Adrenal gland (tissue), 12 donors: Measurements from ENCODE around the gene NELFB. TPM values are rescaled to one million over a fixed set of nuclear protein-coding genes. Genes with fewer than 3 reads are reported as not detected.
A peak's percentile ranks its signal among the peaks of the same experiment; 100 is the strongest.

Experiments used
- DNase-seq, 7 donors: peaks; one replicate each; pipeline ENCODE4 v3.0.0-alpha.2; 2019 to 2020
- H3K27ac ChIP-seq, 5 donors: fragments of 200-600 bp; sonication (generic) in 4 of 5; 1 replicate in 3 of 5; 2 replicates in 2 of 5; pipeline versions ENCODE4 v1.5.1 to v1.8.0; 2016 to 2020; ENCODE audit warnings: mild to moderate bottlenecking in 1 of 5
- H3K27me3 ChIP-seq: fragments of 200-600 bp; 2 replicates; pipeline ENCODE4 v1.8.0; 2021
- H3K36me3 ChIP-seq, 2 donors: fragments of 200-600 bp; replicated peaks in 1 of 2; 1 replicate in 1 of 2; 2 replicates in 1 of 2; pipeline versions ENCODE4 v1.5.1 to v1.8.0; 2018 to 2022
- H3K4me1 ChIP-seq, 2 donors: fragments of 200-600 bp; replicated peaks in 1 of 2; 1 replicate in 1 of 2; 2 replicates in 1 of 2; pipeline versions ENCODE4 v1.5.1 to v1.8.0; 2018 to 2021
- H3K4me3 ChIP-seq, 4 donors: fragments of 200-600 bp; sonication (generic) in 3 of 4; one replicate each; pipeline ENCODE4 v1.5.1; 2016 to 2018
- H3K9me3 ChIP-seq, 3 donors: fragments of 200-600 bp; sonication (generic) in 1 of 3; replicated peaks in 1 of 3; 1 replicate in 2 of 3; 2 replicates in 1 of 3; pipeline versions ENCODE4 v1.5.1 to v1.8.0; 2016 to 2021
- POLR2A ChIP-seq, 2 donors: fragments of 450-650 bp; IDR thresholded peaks; one replicate each; pipeline ENCODE4 v1.6.1; 2017; ENCODE audit warnings: antibody characterized with exemption in 2 of 2, mild to moderate bottlenecking in 2 of 2, moderate library complexity in 1 of 2
- WGBS, 4 donors: extraction: QIAGEN DNeasy Blood & Tissue Kit in 2 of 4; methylation state at CpG; one replicate each; pipeline versions ENCODE4 v1.1.5 to v1.1.7; 2013 to 2017; 5-methylcytosine and 5-hydroxymethylcytosine counted together
- intact Hi-C, 2 donors: fragments of 100-400 bp; cut with DNase I; formaldehyde crosslinking; loops; one replicate each; pipeline versions ENCODE4 v1.14.1 to v1.15.0; 2022 to 2023
- polyA plus RNA-seq, 3 donors: library from polyadenylated mRNA; stranded (reverse); fragments of 200-250 nt in 2 of 3; fragments of 350-450 nt in 1 of 3; fragmentation: Illumina TruSeq in 1 of 3; extraction: RNeasy Lipid Tissue Mini Kit (QIAGEN cat#74804) in 1 of 3; gene quantifications; one replicate each; pipeline ENCODE4 v1.2.3, GENCODE V29; 2013 to 2014
- total RNA-seq, 9 donors: library from RNA; depleted of rRNA in 4 of 9; stranded (reverse); fragments of >200 nt in 4 of 9; fragments of 120-200 nt in 1 of 9; fragmentation: NEBNext Ultra II Directional in 1 of 9; extraction: Animal tissue kit (Norgen Biotek cat#: 25700) in 1 of 9; gene quantifications; one replicate each; pipeline versions ENCODE4 v1.1.0 to v1.2.4, GENCODE V29; 2013 to 2023
- TF ChIP-seq, protein P1 (sequence below), 6 experiments: fragments of 450-650 bp in 4 of 6; fragments of 200-600 bp in 2 of 6; sonication (generic) in 1 of 6; IDR thresholded peaks; 1 replicate in 5 of 6; 2 replicates in 1 of 6; pipeline versions ENCODE4 v1.5.1 to v1.8.0; 2016 to 2021; ENCODE audit warnings: antibody characterized with exemption in 6 of 6, mild to moderate bottlenecking in 2 of 6, moderate library complexity in 1 of 6
- donor health status: healthy with polysubstance abuse.
- donor health status: Bipolar disorder and iron deficiency.
- donor health status: DM: yes; HTN: yes; CAD: no.
- donor health status: DM: no; HTN: no; CAD: no.
- donor health status: DM: no; HTN: no; CAD: no.
- donor health status: DM: yes; HTN: yes; CAD: no.

NELFB gene
- total and polyA plus RNA-seq, 12 donors, result 10.9 to 56.3 (median 36.9) TPM

DNA sequence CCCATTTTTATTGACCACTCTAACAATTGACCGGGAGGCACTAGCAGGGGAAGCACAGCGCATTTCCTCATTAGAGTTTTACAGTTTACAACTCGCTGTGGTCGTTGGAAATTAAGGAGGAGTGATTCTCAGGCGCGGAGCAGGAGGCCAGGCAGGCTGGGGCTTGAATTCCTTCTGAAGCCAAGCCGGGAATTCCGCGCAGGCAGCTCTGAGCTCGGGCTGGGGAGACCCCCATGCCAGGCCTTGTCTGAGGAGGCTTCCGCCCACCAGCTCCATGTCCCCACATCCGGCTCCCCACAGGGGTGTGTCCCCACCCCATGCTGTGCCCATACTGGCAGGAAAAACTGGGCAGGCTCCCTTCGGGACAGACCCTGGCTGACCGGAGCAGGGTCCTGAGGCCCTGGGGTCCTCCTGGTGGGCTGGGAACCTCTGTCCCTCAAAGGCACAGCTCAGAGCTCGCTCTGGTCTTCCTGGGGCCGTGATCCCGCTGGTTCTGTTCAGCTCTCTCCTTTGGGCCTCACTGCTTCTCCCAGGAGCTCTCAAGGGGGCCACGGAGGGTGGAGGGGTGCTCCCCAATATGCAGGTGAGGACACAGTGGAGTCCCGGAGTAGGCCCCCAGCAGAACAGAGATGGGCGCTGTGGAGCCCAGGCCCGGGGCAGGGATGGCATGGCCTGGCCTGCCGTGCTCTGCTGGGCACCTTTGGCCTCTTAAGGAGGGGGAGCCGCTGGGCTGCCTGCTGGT lies 48.2 kb downstream of the NELFB start:
- Histone ChIP-seq H3K4me3 (peak overlapping the region in 1 of 4 donors; percentile 55), H3K27me3 (peaks cover 27% of the 10 kb centered on the region), H3K27ac (peak overlapping the region in 1 of 5 donors; percentile 48), H3K4me1 (peaks cover 7 to 38% of the 10 kb centered on the region in 2 donors), H3K36me3 (no peaks in the 10 kb centered on the region), H3K9me3 (no peaks in the 10 kb centered on the region)
- intact Hi-C loops, result no loop called here
- 69 to 78% (median 75%) methylated on average over 16 to 23 of the region's 23 CpGs for WGBS, 4 donors
- DNase-seq, result peak in 3 of 7 donors; percentile 10 to 24 (median 17)
- TF ChIP-seq, protein P1, sequence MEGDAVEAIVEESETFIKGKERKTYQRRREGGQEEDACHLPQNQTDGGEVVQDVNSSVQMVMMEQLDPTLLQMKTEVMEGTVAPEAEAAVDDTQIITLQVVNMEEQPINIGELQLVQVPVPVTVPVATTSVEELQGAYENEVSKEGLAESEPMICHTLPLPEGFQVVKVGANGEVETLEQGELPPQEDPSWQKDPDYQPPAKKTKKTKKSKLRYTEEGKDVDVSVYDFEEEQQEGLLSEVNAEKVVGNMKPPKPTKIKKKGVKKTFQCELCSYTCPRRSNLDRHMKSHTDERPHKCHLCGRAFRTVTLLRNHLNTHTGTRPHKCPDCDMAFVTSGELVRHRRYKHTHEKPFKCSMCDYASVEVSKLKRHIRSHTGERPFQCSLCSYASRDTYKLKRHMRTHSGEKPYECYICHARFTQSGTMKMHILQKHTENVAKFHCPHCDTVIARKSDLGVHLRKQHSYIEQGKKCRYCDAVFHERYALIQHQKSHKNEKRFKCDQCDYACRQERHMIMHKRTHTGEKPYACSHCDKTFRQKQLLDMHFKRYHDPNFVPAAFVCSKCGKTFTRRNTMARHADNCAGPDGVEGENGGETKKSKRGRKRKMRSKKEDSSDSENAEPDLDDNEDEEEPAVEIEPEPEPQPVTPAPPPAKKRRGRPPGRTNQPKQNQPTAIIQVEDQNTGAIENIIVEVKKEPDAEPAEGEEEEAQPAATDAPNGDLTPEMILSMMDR (IDR thresholded peaks at IDR 0.05), result no peak
- TF ChIP-seq POLR2A (IDR thresholded peaks at IDR 0.05), result no peak

DNA sequence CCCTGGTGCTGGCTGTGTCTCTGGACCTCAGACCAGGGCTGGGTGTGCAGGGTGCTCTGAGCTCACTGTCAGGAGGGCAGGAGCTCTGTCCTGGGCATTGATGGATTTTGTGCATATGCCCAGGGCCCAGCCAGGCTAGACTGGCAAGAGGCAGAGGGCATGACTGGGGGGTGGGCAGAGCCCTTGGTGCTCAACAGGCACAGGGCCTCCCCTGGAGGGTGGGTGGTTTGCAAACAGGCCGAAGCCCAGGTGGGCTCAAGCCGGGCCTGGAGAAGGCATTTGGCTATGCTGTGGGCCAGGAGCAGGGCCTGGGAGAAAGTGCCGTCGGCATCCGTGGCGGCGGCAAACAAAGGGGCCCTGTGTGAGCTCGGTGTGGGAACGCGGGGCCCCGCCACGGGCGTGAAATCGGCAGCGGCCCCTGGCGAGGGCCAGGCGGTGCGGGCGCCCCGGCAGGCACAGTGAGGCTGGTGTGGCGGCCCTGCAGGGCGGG lies 48.8 kb downstream of the NELFB start:
- no peaks in the 10 kb centered on the region for H3K36me3 ChIP-seq
- TF ChIP-seq POLR2A (IDR thresholded peaks at IDR 0.05), result no peak
- TF ChIP-seq, protein P1 (IDR thresholded peaks at IDR 0.05), result no peak
- intact Hi-C loops, result no loop called here
- H3K4me3 ChIP-seq, result no peak overlapping the region
- peak overlapping the region in 1 of 5 donors; percentile 86 for H3K27ac ChIP-seq
- peaks cover 26% of the 10 kb centered on the region for H3K27me3 ChIP-seq
- DNase-seq, result peak in 1 of 7 donors; percentile 19
- no peaks in the 10 kb centered on the region for H3K9me3 ChIP-seq
- H3K4me1 ChIP-seq, result peaks cover 7 to 38% of the 10 kb centered on the region in 2 donors
- WGBS, 4 donors, result 82 to 93% (median 89%) methylated on average over 20 to 22 of the region's 22 CpGs

DNA sequence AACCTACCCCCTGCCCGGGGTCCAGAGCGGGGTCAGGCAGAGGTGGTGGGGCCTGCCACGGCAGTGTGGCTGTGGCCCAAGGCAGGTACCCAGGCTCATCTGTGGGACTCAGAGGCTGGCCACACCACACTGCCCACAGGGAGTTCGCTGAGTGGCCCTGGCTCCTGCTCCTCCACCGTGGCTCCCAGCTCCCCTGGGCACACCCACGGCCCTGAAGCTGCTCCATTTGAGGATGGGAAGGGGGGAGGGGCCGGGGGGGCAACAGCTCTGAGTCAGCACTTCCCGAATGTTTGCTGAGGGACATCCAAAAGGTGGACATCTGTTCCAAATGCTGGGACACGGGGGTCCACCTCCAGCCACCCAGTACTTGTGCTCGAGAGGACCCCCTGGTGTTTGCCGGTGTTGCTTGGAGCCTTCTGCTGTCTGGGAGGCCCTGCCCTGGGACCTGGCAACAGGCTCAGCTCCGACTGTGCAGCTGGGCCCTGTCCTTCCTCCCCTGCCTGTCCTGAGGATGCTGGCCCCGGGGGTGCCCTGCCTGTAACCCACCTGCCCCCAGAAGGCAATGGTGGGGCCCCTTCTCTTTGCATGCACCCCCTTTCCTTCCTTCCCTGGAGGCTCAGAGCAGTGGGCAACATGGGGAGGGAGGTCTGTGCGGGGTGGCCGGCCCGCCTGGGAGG lies 49.4 kb downstream of the NELFB start:
- TF ChIP-seq, protein P1 (IDR thresholded peaks at IDR 0.05), result no peak
- no peak for TF ChIP-seq POLR2A (IDR thresholded peaks at IDR 0.05)
- intact Hi-C loops, result no loop called here
- peaks cover 20% of the 10 kb centered on the region for H3K27me3 ChIP-seq

More for the DNA sequence above, 49.4 kb downstream of the NELFB start:
- Histone ChIP-seq H3K4me1 (peaks cover 7 to 38% of the 10 kb centered on the region in 2 donors), H3K36me3 (no peaks in the 10 kb centered on the region), H3K27ac (peak overlapping the region in 1 of 5 donors; percentile 86), H3K9me3 (no peaks in the 10 kb centered on the region), H3K4me3 (no peak overlapping the region)
- WGBS, 4 donors, result 20 to 48% (median 43%) methylated on average over 4 to 16 of the region's 16 CpGs
- peak in 3 of 7 donors; percentile 10 to 24 (median 21) for DNase-seq
